IMR-90 (cell line): ENCODE data around the gene NR0B2.

Experiments used
- CTCF ChIP-seq: conservative IDR thresholded peaks from 2 replicates; pipeline ENCODE4 v1.5.1; 2012; ENCODE audit warnings: mild to moderate bottlenecking, low read depth, low read length, improper control_type of control experiment
- ELK1 ChIP-seq: fragments of 150-350 bp; IDR thresholded peaks from 2 replicates; pipeline ENCODE4 v1.6.1; 2016; ENCODE audit warnings: low read depth, mild to moderate bottlenecking, low read length, moderate library complexity, borderline replicate concordance

- TF ChIP-seq ELK1 (no peak), CTCF (no peak)
Measured at GRCh38 chr1:26938659-26939025, 24.9 kb upstream of the NR0B2 start.
